HG03565 (cell line): ENCODE measurements around the gene ICAM4.
"Not testable (repeated sequence)": the region's sequence is repeated elsewhere in the genome, so short reads cannot be mapped to it uniquely, and the experiment has no call there.

ENCODE experiments used
- ATAC-seq: cut with Tn5 transposase; IDR thresholded peaks from one replicate; pipeline ENCODE4 v1.9.1; 2021; ENCODE audit warnings: mild to moderate bottlenecking, moderate library complexity; ENCODE audit not compliant: unreplicated experiment

The ICAM4 gene

DNA sequence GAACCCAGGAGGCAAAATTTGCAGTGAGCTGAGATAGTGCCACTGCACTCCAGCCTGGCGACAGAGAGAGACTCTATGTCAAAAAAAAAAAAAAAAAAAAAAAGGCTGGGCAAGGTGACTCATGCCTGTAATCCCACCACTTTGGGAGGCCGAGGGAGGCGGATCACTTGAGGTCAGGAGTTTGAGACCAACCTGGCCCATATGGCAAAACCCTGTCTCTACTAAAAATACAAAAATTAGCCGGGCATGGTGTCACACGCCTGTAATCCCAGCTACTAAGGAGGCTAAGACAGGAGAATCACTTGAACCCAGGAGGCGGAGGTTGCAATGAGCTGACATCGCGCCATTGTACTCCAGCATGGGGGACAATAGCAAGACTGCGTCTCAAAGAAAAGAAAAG lies 50.0 kb downstream of the ICAM4 start:
- ATAC-seq = not testable (repeated sequence)
